ENCODE measurements around the gene KCNMB2.

DNA sequence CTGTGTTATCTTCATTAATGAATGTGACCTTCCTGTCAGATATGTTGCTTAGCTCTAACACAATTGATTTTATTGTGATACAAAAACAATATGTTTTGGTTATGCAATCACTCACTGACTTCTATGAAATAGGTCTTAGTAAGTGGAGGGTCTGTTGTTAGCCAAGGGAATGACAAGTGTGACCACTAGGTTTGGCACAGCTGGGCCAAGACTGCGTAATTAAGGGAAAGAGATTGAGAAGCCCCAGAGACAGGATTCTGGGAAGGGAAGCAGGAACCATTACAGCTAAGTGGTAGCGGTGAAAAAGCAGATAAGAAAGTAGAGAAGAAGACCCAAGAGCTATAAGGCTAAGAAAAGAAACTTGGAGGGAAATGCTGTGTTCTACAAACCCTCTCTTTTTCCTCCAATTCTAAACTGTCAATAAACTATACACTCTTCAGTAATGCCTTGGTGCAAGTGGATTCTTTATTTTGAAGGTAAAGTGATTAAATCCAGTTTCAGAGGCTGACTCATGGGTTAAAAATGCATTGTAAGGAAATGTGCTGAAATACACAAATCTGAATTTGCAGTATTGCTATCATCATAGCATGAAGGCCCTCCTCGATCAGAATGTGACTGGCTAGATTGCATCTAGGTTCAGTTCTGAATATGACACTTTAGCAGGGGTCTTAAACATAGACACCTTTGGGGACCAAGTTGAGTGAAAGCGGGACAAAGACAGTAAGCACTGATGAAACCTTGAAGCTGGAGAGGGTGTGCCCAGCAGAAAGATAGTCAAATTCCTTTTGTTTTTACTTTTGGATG lies 26.1 kb downstream of the KCNMB2 start:
- TF ChIP-seq EZH2 (IDR thresholded peaks at IDR 0.05) (no peak), POLR2AphosphoS5 (IDR thresholded peaks at IDR 0.05; ENCODE audit: borderline replicate concordance, low read depth, low read length) (no peak), FOXP2 (optimal IDR thresholded peaks at IDR 0.05; ENCODE audit: control extremely low read depth, extremely low read length, insufficient read depth) (no peak)

Data from SK-N-MC (cell line).